PC-3 (cell line): ENCODE data around the gene DGKI. TPM values are rescaled to one million over a fixed set of nuclear protein-coding genes. Genes with fewer than 3 reads are reported as not detected.
A peak's percentile ranks its signal among the peaks of the same experiment; 100 is the strongest.

ENCODE experiments used
- ATAC-seq: fragments of 200-7000 bp; cut with Tn5 transposase; 2 replicates; pipeline ENCODE4 v1.9.1; 2020; ENCODE audit warnings: mild to moderate bottlenecking, moderate library complexity
- BruUV-seq: library from RNA; stranded (reverse); fragments of 400-500 nt; replicated peaks from 2 replicates; lab custom pipeline; 2021; lab: Mats Ljungman, UMichigan
- CTCF ChIA-PET: fragments of 300-600 bp; sonication (Branson Sonifier 250); formaldehyde crosslinking; loops from one replicate; lab custom pipeline; 2022; ENCODE audit warnings: antibody characterized with exemption; lab: Charles Lee
- POLR2A ChIA-PET: fragments of 300-600 bp; sonication (Branson Sonifier 250); formaldehyde crosslinking; loops from one replicate; lab custom pipeline; 2022; ENCODE audit warnings: antibody characterized with exemption; ENCODE audit not compliant: unreplicated experiment; lab: Charles Lee
- DNase-seq: peaks from one replicate; pipeline ENCODE4 v3.0.0-alpha.2; 2015
- H2AFZ ChIP-seq: fragments of 300-600 bp; sonication (generic); 2 replicates; pipeline ENCODE4 v1.6.0; 2016; ENCODE audit warnings: antibody characterized with exemption, low read length
- H3F3A ChIP-seq: fragments of 300-600 bp; sonication (generic); one replicate; pipeline ENCODE4 v1.6.0; 2017; ENCODE audit warnings: antibody characterized with exemption, low read length, control low read depth, mild to moderate bottlenecking; ENCODE audit not compliant: unreplicated experiment
- H3K27ac ChIP-seq: fragments of 300-600 bp; sonication (generic); 2 replicates; pipeline ENCODE4 v1.5.1; 2016; ENCODE audit warnings: mild to moderate bottlenecking, low read length
- H3K27me3 ChIP-seq: fragments of 300-600 bp; sonication (generic); 2 replicates; pipeline ENCODE4 v1.6.1; 2016; ENCODE audit warnings: low read length, mixed read lengths
- H3K36me3 ChIP-seq: fragments of 300-600 bp; sonication (generic); 2 replicates; pipeline ENCODE4 v1.6.1; 2016; ENCODE audit warnings: low read depth, mixed run types, low read length, mixed read lengths
- H3K4me1 ChIP-seq: fragments of 300-600 bp; sonication (generic); 2 replicates; pipeline ENCODE4 v1.5.1; 2016; ENCODE audit warnings: low read length; ENCODE audit not compliant: insufficient read depth
- H3K4me2 ChIP-seq: fragments of 300-600 bp; sonication (generic); 2 replicates; pipeline ENCODE4 v1.6.0; 2016; ENCODE audit warnings: low read length
- H3K4me3 ChIP-seq: fragments of 300-600 bp; sonication (generic); 2 replicates; pipeline ENCODE4 v1.5.1; 2016; ENCODE audit warnings: mild to moderate bottlenecking, low read length, mixed read lengths
- H3K79me2 ChIP-seq: fragments of 300-600 bp; sonication (generic); 2 replicates; pipeline ENCODE4 v1.6.1; 2017; ENCODE audit warnings: low read length, mixed read lengths
- H3K9ac ChIP-seq: fragments of 300-600 bp; sonication (generic); 2 replicates; pipeline ENCODE4 v1.6.0; 2016; ENCODE audit warnings: mild to moderate bottlenecking, low read length
- H3K9me2 ChIP-seq: fragments of 300-600 bp; sonication (generic); replicated peaks from 2 replicates; pipeline ENCODE4 v1.6.1; 2016; ENCODE audit warnings: mixed run types, low read length, mixed read lengths
- H3K9me3 ChIP-seq: fragments of 300-600 bp; sonication (generic); 2 replicates; pipeline ENCODE4 v1.6.1; 2016; ENCODE audit warnings: low read length, mixed read lengths
- H4K20me1 ChIP-seq: fragments of 300-600 bp; sonication (generic); 2 replicates; pipeline ENCODE4 v1.6.1; 2016; ENCODE audit warnings: low read length, mixed read lengths
- CTCF ChIP-seq: fragments of 300-600 bp; sonication (generic); conservative IDR thresholded peaks from 2 replicates; pipeline ENCODE4 v1.5.1; 2017; ENCODE audit warnings: antibody characterized with exemption, low read depth, mild to moderate bottlenecking, low read length
- EZH2 ChIP-seq: fragments of 300-600 bp; sonication (generic); IDR thresholded peaks from one replicate; pipeline ENCODE4 v1.6.1; 2017; ENCODE audit warnings: antibody characterized with exemption, mild to moderate bottlenecking, low read length; ENCODE audit not compliant: unreplicated experiment
- EZH2phosphoT487 ChIP-seq: fragments of 300-600 bp; sonication (generic); IDR thresholded peaks from 2 replicates; pipeline ENCODE4 v1.6.1; 2018; ENCODE audit warnings: mild to moderate bottlenecking, antibody characterized with exemption, low read length, borderline replicate concordance
- intact Hi-C: fragments of 100-400 bp; cut with micrococcal nuclease; formaldehyde crosslinking; loops from 2 replicates; pipeline ENCODE4 v1.9.0; 2023
- total RNA-seq: library from RNA; depleted of rRNA; stranded (reverse); fragments of >200 nt; gene quantifications from 2 replicates; pipeline ENCODE4 v1.2.3, GENCODE V29; 2014

The DGKI gene
- total RNA-seq, 1 experiment from 2014 or later = not detected

DNA sequence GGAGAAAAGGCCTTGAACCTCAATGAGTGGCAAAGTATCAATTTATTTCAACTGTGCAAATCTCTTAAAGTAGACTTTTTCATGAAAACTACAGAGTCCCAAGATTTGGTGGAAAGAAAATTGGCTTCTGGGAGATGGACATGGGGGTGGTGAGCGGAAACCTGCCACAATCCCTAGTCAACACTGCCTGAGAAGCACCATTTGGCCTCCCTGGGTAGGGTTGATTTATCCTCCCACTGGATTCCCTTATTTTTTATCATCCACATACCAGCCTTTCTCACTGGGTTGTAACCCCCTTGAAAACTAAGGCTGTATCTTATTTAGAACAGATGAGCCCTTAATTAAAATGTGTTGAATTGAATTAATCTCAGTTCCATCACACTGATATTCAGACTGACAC is 401.5 kb downstream of the DGKI start:
- Histone ChIP-seq H3K9me2 (no peaks in the 10 kb centered on the region), H3K27me3 (peaks cover 30% of the 10 kb centered on the region), H3K79me2 (no peaks in the 10 kb centered on the region), H2AFZ (no peak overlapping the region), H3K36me3 (no peaks in the 10 kb centered on the region), H3K9me3 (no peaks in the 10 kb centered on the region), H3F3A (no peaks in the 10 kb centered on the region), H3K9ac (no peak overlapping the region), H3K4me2 (no peak overlapping the region), H4K20me1 (no peaks in the 10 kb centered on the region), H3K4me1 (no peaks in the 10 kb centered on the region), H3K4me3 (no peak overlapping the region), H3K27ac (no peak overlapping the region)
- ChIA-PET POLR2A (no interaction called here), CTCF (no interaction called here)
- intact Hi-C loops = no loop called here
- BruUV-seq = no TSS peak
- TF ChIP-seq EZH2 (no peak), CTCF (no peak), EZH2phosphoT487 (no peak)
- ATAC-seq = no peak
- DNase-seq = no peak

GRCh38 chr7:137443616-137444015 is 403.2 kb downstream of the DGKI start:
- intact Hi-C loops = no loop called here
- ATAC-seq = no peak; the same call in 1 of the 2 replicates
- BruUV-seq = no TSS peak

DNA sequence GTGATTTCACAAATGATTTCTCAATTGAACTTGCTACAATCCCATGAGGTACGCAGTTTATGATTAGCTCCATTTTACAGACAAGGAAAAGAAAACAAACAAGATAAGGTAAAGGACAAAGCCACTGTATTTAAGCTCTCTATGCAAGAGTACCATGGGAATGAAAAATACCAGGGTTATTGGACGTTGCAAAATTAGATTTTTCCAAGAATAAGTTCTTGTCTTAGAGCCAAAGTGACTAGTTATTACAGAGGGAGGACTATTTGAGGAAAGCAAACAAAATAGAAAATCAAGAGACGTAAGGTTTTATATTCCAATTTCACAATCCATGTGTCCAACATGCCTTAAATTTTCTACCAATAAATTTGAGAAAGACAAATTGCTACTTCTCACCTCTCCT is 405.3 kb downstream of the DGKI start:
- ChIA-PET POLR2A (no interaction called here), CTCF (no interaction called here)
- TF ChIP-seq EZH2phosphoT487 (no peak), CTCF (no peak), EZH2 (no peak)
- H3K27ac ChIP-seq = no peak overlapping the region
- no TSS peak for BruUV-seq
- no peaks in the 10 kb centered on the region for H3F3A ChIP-seq
- H2AFZ ChIP-seq = no peak overlapping the region
- no peaks in the 10 kb centered on the region for H3K9me3 ChIP-seq
- no peak overlapping the region for H3K4me3 ChIP-seq
- intact Hi-C loops = no loop called here
- no peak overlapping the region for H3K9ac ChIP-seq
- H3K79me2 ChIP-seq = no peaks in the 10 kb centered on the region
- no peaks in the 10 kb centered on the region for H3K9me2 ChIP-seq
- no peak for ATAC-seq
- H3K4me2 ChIP-seq = no peak overlapping the region
- H3K27me3 ChIP-seq = peaks cover 32% of the 10 kb centered on the region
- DNase-seq = no peak
- no peaks in the 10 kb centered on the region for H3K36me3 ChIP-seq
- no peaks in the 10 kb centered on the region for H3K4me1 ChIP-seq
- no peaks in the 10 kb centered on the region for H4K20me1 ChIP-seq

More at GRCh38 chr7:137443616-137444015, 403.2 kb downstream of the DGKI start:
- ChIA-PET CTCF (no interaction called here), POLR2A (no interaction called here)
- Histone ChIP-seq H3K9me2 (no peaks in the 10 kb centered on the region), H3K36me3 (no peaks in the 10 kb centered on the region), H3K9ac (no peak overlapping the region), H3F3A (no peaks in the 10 kb centered on the region), H4K20me1 (no peaks in the 10 kb centered on the region), H3K9me3 (no peaks in the 10 kb centered on the region), H3K27me3 (peaks cover 30% of the 10 kb centered on the region), H3K4me1 (no peaks in the 10 kb centered on the region), H2AFZ (no peak overlapping the region), H3K4me2 (no peak overlapping the region), H3K27ac (no peak overlapping the region), H3K79me2 (no peaks in the 10 kb centered on the region), H3K4me3 (no peak overlapping the region)
- peak; percentile 77 for DNase-seq
- TF ChIP-seq EZH2phosphoT487 (no peak), EZH2 (no peak), CTCF (no peak)
